Measurements from ENCODE around the gene AGFG2. TPM values are rescaled to one million over a fixed set of nuclear protein-coding genes. Genes with fewer than 3 reads are reported as not detected.

AGFG2 gene
- total and polyA plus RNA-seq, 2 of the 13 experiments (the other 11 are each of a cell fraction or from before 2014, with no cell fraction given): 125 to 132 TPM

DNA sequence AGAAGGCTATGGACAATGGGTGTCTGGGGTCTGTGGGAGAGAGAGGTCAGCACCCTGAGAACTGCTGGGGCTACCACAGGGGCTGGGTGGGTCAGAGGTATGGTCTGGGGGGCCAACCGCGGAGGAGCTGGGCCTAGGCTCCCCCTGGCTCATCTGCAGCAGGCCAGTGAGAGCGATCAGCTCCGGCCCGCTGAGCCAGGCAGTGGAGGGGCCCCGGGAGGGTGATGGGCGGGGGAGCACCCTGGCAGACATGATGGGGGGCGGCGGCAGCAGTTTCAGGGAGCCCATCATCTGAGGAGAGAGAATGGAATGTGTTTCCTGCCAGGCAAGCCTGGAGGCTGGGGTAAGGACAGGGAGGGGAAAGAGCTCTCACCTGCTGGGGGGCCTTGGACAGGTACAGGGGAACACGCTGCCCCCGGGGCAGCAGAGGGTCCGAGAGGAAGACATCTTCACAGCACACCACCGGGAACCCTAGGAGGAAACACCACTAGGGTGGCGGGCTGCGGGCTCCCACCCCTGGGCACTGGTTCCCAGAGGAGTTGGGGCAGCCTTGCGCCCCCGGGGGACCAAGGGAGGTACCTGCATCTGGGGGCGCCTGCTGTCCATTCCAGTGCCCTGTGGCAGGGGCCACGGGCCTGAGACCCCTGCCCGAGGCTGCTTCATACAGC lies 33.4 kb downstream of the AGFG2 start (continued):
- TF ChIP-seq, protein P1, sequence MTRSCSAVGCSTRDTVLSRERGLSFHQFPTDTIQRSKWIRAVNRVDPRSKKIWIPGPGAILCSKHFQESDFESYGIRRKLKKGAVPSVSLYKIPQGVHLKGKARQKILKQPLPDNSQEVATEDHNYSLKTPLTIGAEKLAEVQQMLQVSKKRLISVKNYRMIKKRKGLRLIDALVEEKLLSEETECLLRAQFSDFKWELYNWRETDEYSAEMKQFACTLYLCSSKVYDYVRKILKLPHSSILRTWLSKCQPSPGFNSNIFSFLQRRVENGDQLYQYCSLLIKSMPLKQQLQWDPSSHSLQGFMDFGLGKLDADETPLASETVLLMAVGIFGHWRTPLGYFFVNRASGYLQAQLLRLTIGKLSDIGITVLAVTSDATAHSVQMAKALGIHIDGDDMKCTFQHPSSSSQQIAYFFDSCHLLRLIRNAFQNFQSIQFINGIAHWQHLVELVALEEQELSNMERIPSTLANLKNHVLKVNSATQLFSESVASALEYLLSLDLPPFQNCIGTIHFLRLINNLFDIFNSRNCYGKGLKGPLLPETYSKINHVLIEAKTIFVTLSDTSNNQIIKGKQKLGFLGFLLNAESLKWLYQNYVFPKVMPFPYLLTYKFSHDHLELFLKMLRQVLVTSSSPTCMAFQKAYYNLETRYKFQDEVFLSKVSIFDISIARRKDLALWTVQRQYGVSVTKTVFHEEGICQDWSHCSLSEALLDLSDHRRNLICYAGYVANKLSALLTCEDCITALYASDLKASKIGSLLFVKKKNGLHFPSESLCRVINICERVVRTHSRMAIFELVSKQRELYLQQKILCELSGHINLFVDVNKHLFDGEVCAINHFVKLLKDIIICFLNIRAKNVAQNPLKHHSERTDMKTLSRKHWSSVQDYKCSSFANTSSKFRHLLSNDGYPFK (CRISPR knock-in tag; IDR thresholded peaks at IDR 0.05; ENCODE audit: borderline replicate concordance): no peak
- TF ChIP-seq SOX13 (IDR thresholded peaks at IDR 0.05) (no peak), SOX13 (CRISPR knock-in tag; conservative IDR thresholded peaks at IDR 0.05 in 1 of 2, IDR thresholded peaks at IDR 0.05 in 1 of 2) (0 out of 4 replicates have a peak, but pooled peaks of 1 of the 2 experiments have one; percentile 23), HOXA9 (CRISPR knock-in tag; IDR thresholded peaks at IDR 0.05; ENCODE audit: borderline replicate concordance) (no peak), ZNF431 (CRISPR knock-in tag; IDR thresholded peaks at IDR 0.05; ENCODE audit: borderline replicate concordance, low read depth) (no peak), PCBP1 (IDR thresholded peaks at IDR 0.05; ENCODE audit: borderline replicate concordance, low read depth, low read length) (0 out of 2 replicates have a peak, but pooled peaks have one; percentile 39), HMG20B (CRISPR knock-in tag; conservative IDR thresholded peaks at IDR 0.05) (no peak), ZNF670 (CRISPR knock-in tag; IDR thresholded peaks at IDR 0.05; ENCODE audit: borderline replicate concordance) (no peak), ZNF891 (CRISPR knock-in tag; IDR thresholded peaks at IDR 0.05) (no peak), CTCF (CRISPR knock-in tag; IDR thresholded peaks at IDR 0.05) (0 out of 2 replicates have a peak, but pooled peaks have one; percentile 18), HIVEP1 (CRISPR knock-in tag; IDR thresholded peaks at IDR 0.05) (no peak), RARA (CRISPR knock-in tag; IDR thresholded peaks at IDR 0.05) (0 out of 2 replicates have a peak, but pooled peaks have one; percentile 9), MATR3 (CRISPR knock-in tag; IDR thresholded peaks at IDR 0.05) (no peak), HOXA7 (CRISPR knock-in tag; IDR thresholded peaks at IDR 0.05) (no peak), ZSCAN31 (CRISPR knock-in tag; IDR thresholded peaks at IDR 0.05; ENCODE audit: low read depth) (0 out of 2 replicates have a peak, but pooled peaks have one; percentile 17), ZIK1 (CRISPR knock-in tag; IDR thresholded peaks at IDR 0.05; ENCODE audit: borderline replicate concordance, low read depth) (no peak), ZNF10 (CRISPR knock-in tag; IDR thresholded peaks at IDR 0.05; ENCODE audit: borderline replicate concordance, low read depth) (no peak), ZNF350 (CRISPR knock-in tag; IDR thresholded peaks at IDR 0.05; ENCODE audit: borderline replicate concordance, low read depth) (0 out of 2 replicates have a peak, but pooled peaks have one; percentile 5), ZNF17 (CRISPR knock-in tag; IDR thresholded peaks at IDR 0.05) (no peak), SKIL (CRISPR knock-in tag; IDR thresholded peaks at IDR 0.05; ENCODE audit: borderline replicate concordance) (no peak), TEAD3 (CRISPR knock-in tag; optimal IDR thresholded peaks at IDR 0.05; ENCODE audit: borderline replicate concordance) (no peak), ZBTB3 (CRISPR knock-in tag; IDR thresholded peaks at IDR 0.05; ENCODE audit: borderline replicate concordance, low read depth) (no peak), GABPB1 (CRISPR knock-in tag; IDR thresholded peaks at IDR 0.05) (no peak)
